ENCODE results near the gene GTPBP1.

The GTPBP1 gene

GRCh38 chr22:38705235-38706100 lies at the start of gene GTPBP1:
Gene GTPBP1 (plus strand): TSS chr22:38705944. CDS start chr22:38705956, 12 bp downstream.
- peak; percentile 100 for DNase-seq

GRCh38 chr22:38656256-38657044 lies 49.3 kb upstream of the GTPBP1 start, which contains the start of the genes CBY1 and FAM227A:
Gene CBY1 (plus strand): TSS chr22:38656638. CDS start chr22:38668055, 11,417 bp downstream.
Gene FAM227A (minus strand): TSS chr22:38656392. CDS start chr22:38650168, 6,224 bp downstream.
- peak; percentile 91 for DNase-seq

- DNase-seq = no peak
Observed at GRCh38 chr22:38657045-38657909, 48.5 kb upstream of the GTPBP1 start.

DNA sequence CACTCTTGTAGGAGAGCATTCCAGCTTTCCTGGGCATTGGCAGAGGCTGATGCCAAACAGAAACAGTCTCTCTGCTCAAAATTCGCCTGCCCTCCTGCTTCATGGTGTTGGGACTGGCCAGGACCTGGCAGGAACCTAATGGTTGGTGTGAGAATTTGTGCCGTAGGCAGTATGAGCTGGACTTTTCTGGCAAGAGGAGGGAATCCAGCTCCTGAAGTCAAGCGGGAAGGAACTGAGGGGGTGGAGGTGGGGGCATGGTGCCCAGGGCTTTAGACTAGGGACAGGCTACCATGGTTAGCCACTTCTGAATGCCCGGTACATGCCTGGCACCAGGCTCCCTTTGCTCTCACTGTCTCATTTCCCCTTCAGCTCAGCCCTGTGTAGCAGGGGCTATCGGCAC lies 30.9 kb upstream of the GTPBP1 start:
- no peak for DNase-seq

DNA sequence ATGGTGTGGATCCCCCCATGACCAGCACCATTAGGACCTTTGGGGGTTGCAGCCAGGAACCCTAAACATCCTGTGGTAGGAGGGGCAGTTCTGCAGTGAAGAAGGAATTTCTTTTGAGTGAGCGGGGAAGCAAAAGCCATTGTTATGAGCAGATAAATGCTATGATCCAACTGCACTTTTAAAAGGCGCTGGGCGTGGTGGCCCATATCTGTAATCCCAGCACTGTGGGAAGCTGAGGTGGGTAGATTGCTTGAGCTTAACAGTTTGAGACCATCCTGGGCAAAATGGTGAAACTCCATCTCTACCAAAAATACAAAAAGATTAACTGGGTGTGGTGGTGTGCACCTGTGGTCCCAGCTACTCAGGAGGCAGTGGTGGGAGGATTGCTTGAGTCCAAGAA lies 29.9 kb upstream of the GTPBP1 start:
- DNase-seq = no peak

GRCh38 chr22:38681582-38682335 lies 24.0 kb upstream of the GTPBP1 start, which contains the start of gene TOMM22:
Gene TOMM22 (plus strand): TSS chr22:38681957. CDS start chr22:38681979, 22 bp downstream.
- DNase-seq = peak; percentile 78

- DNase-seq = no peak
Observed at GRCh38 chr22:38684895-38685294, 20.8 kb upstream of the GTPBP1 start.

DNA sequence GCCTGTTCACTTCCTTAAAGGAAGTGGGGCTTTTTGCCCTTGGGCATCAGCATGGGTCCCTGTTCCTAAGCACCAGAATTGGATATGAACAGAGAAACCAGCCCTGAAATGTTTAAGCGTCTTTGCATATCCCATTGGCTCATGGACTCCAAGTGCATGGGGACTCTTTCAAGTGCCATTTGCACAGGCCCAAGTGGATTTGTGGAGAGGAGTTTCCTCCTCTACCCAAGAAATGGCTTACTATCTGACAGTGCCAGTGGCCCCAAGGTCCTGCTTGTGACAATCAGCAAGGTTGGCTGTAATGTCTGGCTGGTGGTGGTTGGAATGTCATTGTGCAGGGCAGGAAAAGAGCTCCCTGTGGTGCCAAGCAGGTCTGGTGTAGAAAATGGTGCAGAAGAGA lies 20.0 kb upstream of the GTPBP1 start:
- no peak for DNase-seq

- DNase-seq = no peak
Observed at GRCh38 chr22:38689651-38690050, 16.1 kb upstream of the GTPBP1 start.

DNA sequence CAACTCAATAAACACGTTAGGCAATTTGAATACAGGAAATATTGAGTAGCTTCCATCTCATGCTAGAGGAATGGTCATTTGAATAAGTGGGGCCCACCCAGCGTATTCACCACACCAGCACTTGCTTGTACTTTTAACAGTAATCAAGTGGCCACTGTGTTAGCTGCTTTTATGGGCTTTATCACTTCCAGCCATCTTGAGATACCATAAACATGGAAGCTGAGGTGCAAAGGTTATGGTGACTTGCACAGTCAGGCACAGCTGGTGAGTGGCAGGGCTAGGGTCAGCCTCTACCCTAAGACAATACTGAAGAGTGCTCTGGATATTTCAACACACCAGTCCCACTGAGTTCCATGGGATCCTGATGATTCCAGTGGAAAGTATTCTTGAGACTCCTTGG lies 11.7 kb upstream of the GTPBP1 start:
- no peak for DNase-seq

- DNase-seq = no peak
Observed at GRCh38 chr22:38694940-38695339, 10.8 kb upstream of the GTPBP1 start.

- no peak for DNase-seq
Observed at GRCh38 chr22:38696606-38697424, 8.9 kb upstream of the GTPBP1 start.

DNA sequence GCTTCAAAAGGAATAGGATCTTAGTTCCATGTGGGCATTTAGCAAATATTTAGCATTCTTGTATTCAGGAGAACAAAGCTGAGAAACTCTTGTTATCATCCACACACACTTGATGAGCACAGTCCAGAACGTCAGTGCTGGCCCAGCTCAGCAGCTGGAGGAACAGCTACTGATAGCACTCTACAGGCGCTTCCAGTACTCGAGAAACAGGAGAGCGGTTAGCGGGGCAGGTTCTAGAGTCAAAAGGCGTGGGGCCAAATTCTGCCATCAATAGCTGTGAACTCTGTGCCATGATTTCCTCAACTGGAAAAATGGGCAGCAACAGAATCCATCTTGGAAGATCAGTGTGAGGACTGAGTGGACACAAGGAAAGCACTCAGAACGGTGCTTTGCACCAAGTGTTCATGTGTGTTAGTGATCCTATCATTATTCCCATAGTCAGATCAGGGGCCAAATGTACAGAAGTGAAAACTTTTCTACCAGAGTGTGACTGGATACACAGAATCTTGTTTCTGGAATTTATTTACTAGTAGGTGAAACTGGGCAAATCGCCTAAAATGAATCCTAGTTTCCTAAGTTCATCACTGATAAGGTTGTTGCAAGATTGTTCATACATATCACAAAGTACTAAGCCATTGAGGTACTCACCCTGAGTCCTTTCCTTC lies 8.2 kb upstream of the GTPBP1 start:
- DNase-seq = no peak

DNA sequence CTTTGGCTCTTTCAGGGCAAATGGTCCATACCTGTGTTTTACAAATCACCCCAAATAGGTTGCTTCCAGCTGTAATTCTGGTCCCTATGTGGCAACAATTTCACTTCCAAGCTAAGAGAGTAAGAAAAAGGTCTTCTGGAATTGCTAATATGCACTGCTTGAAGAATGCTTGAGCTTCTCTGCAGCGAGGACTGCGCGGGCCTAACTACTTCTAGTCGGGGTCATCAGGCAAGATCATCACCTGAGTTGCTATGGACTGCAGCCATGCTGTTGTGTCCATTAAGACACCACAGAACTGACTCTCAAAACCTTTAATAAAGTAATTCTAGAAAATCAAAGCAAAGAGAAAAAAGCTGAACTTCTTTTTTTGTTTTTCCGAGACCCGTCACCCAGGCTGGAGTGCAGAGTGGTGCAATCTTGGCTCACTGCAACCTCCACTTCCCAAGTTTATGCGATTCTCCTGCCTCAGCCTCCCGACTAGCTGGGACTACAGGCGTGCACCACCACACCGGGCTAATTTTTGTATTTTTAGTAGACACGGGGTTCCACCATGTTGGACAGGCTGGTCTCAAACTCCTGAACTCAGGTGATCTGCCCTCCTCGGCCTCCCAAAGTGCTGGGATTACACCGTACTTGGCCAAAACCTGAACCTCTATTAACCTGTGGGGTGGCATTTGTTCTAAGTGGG lies 7.2 kb upstream of the GTPBP1 start:
- DNase-seq = no peak

GRCh38 chr22:38699143-38699542 lies 6.6 kb upstream of the GTPBP1 start:
- no peak for DNase-seq

DNA sequence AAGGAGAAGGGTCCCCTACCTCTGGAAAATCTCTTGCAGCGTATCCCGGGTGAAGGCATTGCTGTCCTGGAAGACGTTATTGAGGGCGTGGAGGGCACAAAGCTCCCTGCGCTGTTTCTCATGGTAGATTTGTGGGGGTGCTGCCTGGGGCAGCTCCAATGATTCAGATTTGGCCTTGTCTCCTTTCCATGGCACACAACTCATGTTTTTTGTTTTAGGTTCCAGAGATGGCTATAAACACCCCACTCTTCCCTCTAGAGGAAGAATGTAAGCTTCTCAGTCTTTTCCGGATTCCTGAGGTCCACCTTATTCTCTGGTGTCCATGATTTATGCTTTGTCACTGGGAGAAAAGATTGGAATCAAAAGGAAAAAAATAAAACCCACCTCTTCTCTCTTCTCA lies 6.0 kb upstream of the GTPBP1 start:
- no peak for DNase-seq

GRCh38 chr22:38700270-38700788 lies 5.4 kb upstream of the GTPBP1 start:
- DNase-seq = peak; percentile 12

- DNase-seq = peak; percentile 87
Observed at GRCh38 chr22:38700789-38701628, 4.7 kb upstream of the GTPBP1 start, which contains the start of gene JOSD1. Gene JOSD1 (minus strand): TSS chr22:38700943. CDS start chr22:38699987, 956 bp downstream.

All from NCI-H1092 (cell line).